HG02623 (cell line): ENCODE measurements around the gene GDPGP1.

ENCODE experiments used
- ATAC-seq: cut with Tn5 transposase; IDR thresholded peaks from one replicate; pipeline ENCODE4 v1.9.1; 2021; ENCODE audit warnings: moderate library complexity; ENCODE audit not compliant: unreplicated experiment

The GDPGP1 gene

DNA sequence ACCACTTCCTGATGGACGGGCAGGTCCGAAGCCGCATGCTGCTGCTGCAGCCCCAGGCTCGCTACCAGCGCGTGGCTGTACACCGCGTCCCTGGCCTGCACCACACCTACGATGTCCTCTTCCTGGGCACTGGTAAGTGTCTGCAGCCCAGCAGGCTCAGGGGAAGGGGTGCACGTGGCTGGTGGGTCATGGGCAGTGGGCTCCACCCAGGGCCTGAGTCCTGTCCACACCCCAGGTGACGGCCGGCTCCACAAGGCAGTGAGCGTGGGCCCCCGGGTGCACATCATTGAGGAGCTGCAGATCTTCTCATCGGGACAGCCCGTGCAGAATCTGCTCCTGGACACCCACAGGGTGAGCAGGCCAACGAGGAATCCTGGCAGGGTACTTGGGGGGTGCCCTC lies 9.0 kb upstream of the GDPGP1 start:
- ATAC-seq = no peak

- no peak for ATAC-seq
These were observed 8.3 kb upstream of the GDPGP1 start for GRCh38 chr15:90225504-90226234.

- ATAC-seq = no peak
These were observed 6.7 kb upstream of the GDPGP1 start for GRCh38 chr15:90227336-90227735.

GRCh38 chr15:90227816-90228772 lies 5.9 kb upstream of the GDPGP1 start:
- no peak for ATAC-seq

- ATAC-seq = no peak
These were observed 5.0 kb upstream of the GDPGP1 start for GRCh38 chr15:90228960-90229359.

DNA sequence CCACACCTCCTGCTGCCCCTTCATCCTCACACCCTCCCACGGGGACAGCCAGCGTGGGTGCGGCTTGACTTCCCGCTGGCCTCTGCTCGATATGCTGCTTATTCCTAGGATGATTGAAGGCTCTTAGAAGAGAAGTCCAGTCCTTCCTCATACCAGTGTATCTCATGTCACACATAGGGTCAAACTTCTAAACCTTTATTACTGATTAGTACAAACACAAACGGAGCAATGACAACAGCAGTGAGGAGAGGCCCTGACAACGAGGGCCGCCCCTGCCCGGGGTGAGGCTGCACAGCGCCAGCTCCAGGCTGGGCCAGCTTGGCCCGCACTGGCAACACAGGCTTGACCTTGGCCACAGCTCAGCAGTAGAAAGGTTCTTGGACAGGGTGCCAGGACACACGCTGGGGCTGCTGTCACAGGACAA lies 3.9 kb upstream of the GDPGP1 start:
- ATAC-seq = no peak

- no peak for ATAC-seq
These were observed 3.4 kb upstream of the GDPGP1 start for GRCh38 chr15:90230610-90231009.

GRCh38 chr15:90231028-90232017 lies 2.7 kb upstream of the GDPGP1 start:
- no peak for ATAC-seq

DNA sequence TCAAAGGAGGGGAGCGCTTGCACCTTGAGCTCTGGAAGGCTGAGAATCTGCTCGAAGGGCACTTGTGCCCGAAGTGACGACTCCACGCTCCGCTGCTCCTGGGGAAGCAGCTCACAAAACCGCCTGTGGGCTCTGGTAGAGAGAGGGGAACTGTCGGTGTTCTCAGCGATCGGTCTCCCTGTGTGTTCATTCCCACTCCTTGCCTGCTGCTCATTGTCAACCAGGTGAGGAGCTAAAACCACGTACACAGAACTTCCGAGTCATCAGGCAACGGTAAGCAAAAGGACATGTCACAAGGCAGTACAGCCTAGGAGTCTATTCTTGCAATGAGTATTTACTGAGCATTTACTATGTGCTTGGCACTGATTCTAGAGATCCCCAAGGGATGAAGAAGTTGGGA lies 1.8 kb upstream of the GDPGP1 start:
- no peak for ATAC-seq

DNA sequence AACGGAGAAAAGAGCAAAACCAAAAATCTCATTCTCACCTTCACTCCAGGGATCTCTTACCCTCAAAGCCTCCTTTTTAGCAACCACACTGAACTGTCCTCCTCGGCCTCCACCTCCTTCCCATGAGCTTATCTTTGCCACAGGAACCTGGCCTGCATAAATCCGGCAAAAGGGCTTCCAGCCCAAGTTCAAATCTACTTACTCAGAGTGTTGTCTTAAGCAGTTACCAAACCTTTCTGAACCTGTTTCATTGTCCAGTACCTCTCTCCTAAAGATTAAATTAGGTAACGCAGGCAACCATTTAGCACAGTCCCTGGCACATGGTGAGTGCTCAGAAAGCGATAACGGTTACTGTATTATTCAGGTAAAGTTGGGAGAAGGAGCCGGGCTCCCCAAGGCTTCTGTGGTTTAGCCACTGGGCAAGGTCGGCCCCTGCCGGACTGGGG lies 1.0 kb upstream of the GDPGP1 start:
- ATAC-seq = no peak

- ATAC-seq = peak; percentile 80
These were observed 468 bp upstream of the GDPGP1 start, which contains the start of gene CIB1 for GRCh38 chr15:90233387-90234095. TSS of gene CIB1 (minus strand) at chr15:90233941. CDS start at chr15:90233885, 56 bp downstream.

GRCh38 chr15:90239371-90239770 lies 5.4 kb downstream of the GDPGP1 start:
- ATAC-seq = no peak

DNA sequence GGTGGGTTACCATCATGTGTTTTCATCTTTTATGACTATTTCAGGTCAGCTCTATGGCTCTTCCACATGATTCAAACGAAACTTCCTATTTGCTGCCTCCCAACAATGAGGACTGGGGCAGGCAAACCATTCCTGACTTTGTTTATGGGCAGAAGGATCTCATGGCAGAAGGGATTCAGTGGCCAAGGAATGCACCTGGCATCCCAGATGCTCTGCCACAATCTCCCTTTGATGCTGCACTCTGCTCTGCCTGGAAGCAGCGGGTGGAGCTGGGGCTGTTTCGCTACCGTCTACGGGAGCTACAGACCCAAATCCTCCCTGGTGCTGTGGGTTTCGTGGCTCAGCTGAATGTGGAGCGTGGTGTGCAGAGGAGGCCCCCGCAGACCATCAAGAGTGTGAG lies 6.8 kb downstream of the GDPGP1 start:
- no peak for ATAC-seq

DNA sequence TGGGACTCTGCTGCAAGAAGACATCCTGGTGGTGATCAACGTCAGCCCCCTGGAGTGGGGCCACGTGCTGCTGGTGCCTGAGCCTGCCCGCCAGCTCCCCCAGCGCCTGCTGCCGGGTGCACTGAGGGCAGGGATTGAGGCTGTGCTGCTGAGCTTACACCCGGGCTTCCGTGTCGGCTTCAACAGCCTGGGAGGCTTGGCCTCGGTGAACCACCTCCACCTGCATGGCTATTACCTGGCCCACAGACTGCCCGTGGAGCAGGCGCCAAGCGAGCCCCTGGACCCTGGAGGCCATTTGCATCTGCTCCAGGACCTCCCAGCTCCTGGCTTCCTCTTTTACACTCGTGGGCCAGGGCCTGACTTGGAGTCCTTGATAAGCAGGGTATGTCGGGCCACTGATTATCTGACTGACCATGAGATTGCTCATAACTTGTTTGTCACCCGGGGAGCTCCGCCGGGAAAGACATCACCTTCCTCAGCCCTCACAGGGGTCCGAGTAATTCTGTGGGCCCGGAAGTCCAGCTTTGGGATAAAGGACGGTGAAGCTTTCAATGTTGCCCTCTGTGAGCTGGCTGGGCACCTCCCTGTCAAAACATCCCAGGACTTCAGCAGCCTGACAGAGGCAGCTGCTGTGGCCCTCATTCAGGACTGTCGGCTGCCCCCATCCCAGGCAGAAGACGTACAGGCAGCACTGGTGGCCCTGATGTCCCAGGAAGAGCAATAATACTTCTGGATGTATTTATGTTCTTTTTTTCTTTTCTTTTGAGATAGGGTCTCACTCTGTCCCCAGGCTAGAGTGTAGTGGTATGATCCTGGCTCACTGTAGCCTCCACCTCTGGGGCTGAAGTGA lies 7.6 kb downstream of the GDPGP1 start:
- ATAC-seq = no peak

- no peak for ATAC-seq
These were observed 10.1 kb downstream of the GDPGP1 start for GRCh38 chr15:90243943-90244639.

GRCh38 chr15:90248789-90249202 lies 14.8 kb downstream of the GDPGP1 start:
- no peak for ATAC-seq

- peak; percentile 53 for ATAC-seq
These were observed 15.3 kb downstream of the GDPGP1 start, which contains the start of gene TTLL13 for GRCh38 chr15:90249203-90249863. TSS of gene TTLL13 (plus strand) at chr15:90249556. CDS start at chr15:90250631, 1,075 bp downstream.

DNA sequence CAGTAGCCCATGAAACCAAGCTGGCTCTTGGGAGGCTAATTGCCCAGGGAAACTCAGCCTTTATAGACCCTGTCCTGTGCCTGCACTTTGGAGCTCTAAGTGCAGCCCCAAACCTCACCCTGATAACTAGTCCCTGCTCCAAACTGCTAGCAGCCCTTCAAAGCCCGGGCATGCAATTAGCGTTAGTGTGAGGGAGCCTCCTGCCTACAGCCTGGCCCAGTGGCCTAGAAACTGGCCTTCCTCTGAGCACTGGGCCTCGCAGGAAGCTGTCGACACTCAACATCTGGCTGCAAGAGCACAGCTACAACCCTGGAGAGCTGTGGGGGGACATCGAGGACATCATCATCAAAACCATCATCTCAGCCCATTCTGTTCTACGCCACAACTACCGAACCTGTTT lies 23.8 kb downstream of the GDPGP1 start:
- ATAC-seq = no peak
